Smooth muscle cell of the brain vasculature (primary cell): ENCODE data around the gene GABRG3.

ENCODE experiments used
- DNase-seq: peaks from one replicate; pipeline ENCODE4 v3.0.0-alpha.2; 2012; ENCODE audit warnings: low read depth, low spot score

GABRG3 gene

DNA sequence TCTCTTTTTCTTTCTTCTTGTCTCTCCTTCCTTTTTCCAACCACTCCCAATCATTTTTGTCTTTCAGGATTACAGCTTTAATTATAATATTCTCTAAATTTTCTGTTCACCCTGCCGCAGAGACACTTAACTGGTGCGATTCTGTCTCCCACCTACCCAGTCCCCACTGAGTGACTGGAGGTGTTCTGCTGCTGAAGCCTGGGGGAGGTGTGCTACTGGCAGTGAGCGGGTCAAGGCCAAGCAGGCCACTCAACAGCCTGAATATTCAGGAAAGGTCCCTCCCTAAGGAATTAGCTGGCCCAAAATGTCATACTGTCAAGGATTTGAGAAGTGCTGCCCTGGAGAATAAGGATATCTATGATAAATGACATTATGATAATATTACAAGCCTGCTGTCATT is 126.5 kb downstream of the GABRG3 start:
- no peak for DNase-seq

- DNase-seq, result no peak
Measured at GRCh38 chr15:27101982-27102381, 131.0 kb downstream of the GABRG3 start.

DNA sequence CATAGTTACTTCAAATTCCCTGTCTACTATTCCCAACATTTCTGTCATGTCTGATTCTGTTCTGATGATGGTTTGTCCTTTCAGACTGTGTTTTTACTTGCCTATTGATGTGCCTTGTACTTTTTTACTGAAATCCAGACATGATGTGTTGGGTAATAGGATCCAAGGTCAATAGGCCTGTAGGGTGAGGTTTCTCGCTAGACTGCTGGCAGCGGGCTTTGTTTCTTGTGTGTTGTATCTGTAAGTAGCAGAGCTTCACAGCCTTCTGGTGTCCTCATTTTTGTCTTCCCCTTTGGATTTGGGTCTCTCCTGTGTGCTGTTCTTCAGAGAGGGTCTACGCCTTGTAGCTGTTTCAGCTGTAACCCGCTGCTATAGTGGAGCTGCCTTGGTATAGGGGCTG is 140.3 kb downstream of the GABRG3 start:
- no peak for DNase-seq

DNA sequence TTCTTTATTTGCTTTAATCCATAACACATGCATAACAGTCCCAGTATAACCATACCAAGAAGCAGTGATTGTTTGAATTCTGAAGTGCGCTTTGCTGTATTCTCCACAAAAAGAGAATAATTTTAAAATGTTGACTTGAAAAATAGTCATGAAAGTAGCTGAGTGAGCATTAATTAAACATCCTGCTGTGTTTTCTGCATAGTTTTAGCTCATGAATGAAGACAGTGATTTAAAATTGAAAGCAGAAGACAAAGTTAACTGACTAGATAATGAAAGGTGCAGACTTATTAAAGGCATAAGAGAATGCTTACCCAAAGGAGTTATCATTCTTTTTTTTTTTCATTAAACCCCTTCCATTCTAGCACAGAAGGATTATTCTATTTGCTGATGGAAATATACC is 143.5 kb downstream of the GABRG3 start:
- DNase-seq, result no peak

- DNase-seq, result no peak
Measured at GRCh38 chr15:27119695-27120266, 148.8 kb downstream of the GABRG3 start.

GRCh38 chr15:27121672-27122071 is 150.7 kb downstream of the GABRG3 start:
- DNase-seq, result no peak

GRCh38 chr15:27123291-27123690 is 152.3 kb downstream of the GABRG3 start:
- no peak for DNase-seq

DNA sequence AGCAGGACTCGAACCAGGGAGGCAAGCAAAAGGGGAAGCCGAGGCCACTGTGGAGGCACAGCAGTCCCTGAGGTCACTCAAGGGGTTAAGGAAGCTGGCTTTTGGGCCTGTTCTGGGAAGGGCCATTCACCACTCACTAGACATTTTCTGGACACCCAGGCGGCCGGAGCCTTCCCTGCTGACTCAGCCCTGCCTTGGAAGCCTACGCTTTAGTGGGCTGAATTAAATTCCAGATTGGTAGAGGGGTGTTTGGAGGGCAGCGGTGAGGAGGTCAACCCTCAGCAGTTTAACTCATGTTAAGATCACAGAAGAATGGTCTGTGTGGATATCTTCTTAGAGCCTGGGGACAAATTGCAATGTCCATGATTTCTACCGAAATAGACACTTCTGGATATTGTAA is 152.8 kb downstream of the GABRG3 start:
- DNase-seq, result no peak

DNA sequence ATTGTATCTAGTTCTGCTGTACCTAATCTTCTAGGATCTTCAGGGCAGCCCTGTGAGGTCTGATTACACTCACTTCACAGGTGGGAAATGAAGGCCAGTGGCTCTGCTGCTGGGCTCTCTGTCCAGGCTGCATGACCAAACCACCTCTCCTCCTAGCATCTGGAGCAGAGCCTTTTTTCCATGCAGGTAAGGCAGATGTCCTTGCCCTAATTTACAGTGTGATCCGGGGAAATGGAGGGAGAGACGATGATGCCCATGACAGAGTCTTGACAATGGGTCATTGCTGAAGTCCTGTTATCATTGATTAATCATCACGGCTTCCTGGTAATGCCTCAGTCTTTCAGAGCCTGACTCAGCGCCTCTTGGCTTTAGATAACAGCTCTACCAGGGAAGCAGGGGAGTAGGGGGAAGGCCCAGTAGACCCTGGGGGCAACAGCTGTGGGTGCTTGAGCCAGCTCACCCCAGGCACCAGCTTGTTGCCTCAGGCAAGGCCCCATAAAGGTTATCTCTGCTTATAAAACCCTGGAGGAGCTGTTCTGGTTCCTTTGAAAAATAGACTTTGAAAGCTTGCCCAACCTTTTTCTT is 153.4 kb downstream of the GABRG3 start:
- no peak for DNase-seq

GRCh38 chr15:27125185-27125584 is 154.2 kb downstream of the GABRG3 start:
- DNase-seq, result no peak

GRCh38 chr15:27126449-27126848 is 155.5 kb downstream of the GABRG3 start:
- DNase-seq, result no peak

GRCh38 chr15:27127815-27128570 is 157.0 kb downstream of the GABRG3 start:
- DNase-seq, result no peak

GRCh38 chr15:27133249-27133648 is 162.3 kb downstream of the GABRG3 start:
- no peak for DNase-seq

- DNase-seq, result no peak
Measured at GRCh38 chr15:27134481-27134880, 163.5 kb downstream of the GABRG3 start.

- DNase-seq, result no peak
Measured at GRCh38 chr15:27135151-27135550, 164.2 kb downstream of the GABRG3 start.

GRCh38 chr15:27137127-27137526 is 166.1 kb downstream of the GABRG3 start:
- no peak for DNase-seq

GRCh38 chr15:27165590-27165989 is 194.6 kb downstream of the GABRG3 start:
- DNase-seq, result no peak

GRCh38 chr15:27166917-27167316 is 195.9 kb downstream of the GABRG3 start:
- no peak for DNase-seq

GRCh38 chr15:27167738-27168137 is 196.8 kb downstream of the GABRG3 start:
- DNase-seq, result no peak

- no peak for DNase-seq
Measured at GRCh38 chr15:27170851-27171250, 199.9 kb downstream of the GABRG3 start.

DNA sequence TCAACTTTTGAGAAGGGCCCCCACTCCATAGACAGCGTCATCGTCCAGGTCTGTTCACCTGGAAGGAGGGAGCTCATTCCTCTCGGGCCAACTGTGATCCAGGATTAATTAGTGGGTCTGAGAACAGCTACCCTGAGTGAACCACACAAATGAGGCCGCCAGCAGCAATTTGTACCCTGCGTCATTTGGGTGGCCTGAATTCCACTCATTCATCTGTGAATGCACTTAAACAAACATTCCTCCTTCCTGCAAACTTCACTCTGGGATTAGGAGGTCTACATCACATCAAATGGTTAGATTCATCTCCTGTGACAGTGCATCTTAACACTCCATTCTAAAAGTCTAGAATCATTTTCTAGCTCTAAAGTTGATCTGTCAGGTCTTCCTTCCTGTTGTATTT is 201.8 kb downstream of the GABRG3 start:
- DNase-seq, result no peak

GRCh38 chr15:27175472-27176153 is 204.6 kb downstream of the GABRG3 start:
- DNase-seq, result no peak
